GM21723 (cell line): ENCODE results near the gene ASB1.

Source experiments
- ATAC-seq: cut with Tn5 transposase; IDR thresholded peaks from one replicate; pipeline ENCODE4 v1.9.1; 2021; ENCODE audit warnings: mild to moderate bottlenecking, moderate library complexity; ENCODE audit not compliant: unreplicated experiment

The ASB1 gene

DNA sequence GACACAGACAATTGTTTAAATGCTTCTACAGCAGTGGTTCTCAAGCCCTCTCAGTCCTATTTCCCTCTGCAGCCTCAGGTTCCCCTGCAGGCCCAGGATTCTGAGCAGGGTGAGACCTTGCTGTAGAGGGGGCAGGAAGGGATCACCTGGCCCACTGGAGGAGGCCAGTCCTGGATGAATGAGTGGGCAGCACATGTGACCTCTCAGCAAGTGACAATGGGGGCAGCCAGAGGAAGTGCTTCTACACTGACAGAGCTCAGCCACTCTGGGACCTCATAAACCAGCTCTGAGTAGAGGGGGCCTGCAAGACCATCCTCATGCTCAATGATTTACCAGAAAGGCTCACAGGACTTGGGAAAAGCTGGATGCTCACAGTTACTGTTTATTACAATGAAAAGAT lies 63.2 kb downstream of the ASB1 start:
- ATAC-seq = no peak

DNA sequence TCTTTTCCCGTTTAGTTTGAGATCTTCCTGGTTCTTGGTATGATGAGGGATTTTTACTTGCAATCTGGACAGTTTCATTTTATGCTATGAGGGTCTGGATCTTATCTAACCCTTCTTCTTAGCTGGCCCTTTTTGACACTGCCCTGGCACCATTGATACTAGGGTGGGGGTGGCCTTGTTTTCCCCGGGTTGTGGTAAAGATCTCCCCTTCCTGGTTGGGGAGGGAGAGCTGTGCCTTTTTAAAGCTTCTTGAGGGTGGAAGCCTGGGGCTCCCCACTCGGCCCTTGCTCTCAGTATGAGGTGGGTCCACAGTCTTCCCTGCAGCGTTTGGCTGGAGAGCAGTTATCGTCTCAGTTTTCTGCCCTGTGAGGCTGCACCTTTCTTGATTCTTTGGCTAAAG lies 66.1 kb downstream of the ASB1 start:
- no peak for ATAC-seq

DNA sequence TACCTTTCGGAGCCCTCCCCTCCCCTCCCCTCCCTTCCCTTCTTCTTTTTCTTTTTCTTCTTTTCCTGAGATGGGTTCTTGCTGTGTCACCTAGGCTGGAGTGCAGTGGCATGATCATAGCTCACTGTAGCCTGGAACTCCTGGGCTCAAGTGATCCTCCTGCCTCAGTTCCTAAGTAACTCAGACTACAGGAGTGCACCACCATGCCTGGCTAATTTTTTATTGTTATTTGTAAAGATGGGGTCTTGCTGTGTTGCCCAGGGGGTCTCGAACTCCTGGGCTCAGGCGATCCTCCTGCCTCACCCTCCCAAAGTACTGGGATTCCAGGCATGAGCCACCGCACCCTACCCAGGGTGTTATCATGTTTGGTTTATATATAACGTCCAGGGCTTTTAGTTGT lies 66.7 kb downstream of the ASB1 start:
- ATAC-seq = no peak

DNA sequence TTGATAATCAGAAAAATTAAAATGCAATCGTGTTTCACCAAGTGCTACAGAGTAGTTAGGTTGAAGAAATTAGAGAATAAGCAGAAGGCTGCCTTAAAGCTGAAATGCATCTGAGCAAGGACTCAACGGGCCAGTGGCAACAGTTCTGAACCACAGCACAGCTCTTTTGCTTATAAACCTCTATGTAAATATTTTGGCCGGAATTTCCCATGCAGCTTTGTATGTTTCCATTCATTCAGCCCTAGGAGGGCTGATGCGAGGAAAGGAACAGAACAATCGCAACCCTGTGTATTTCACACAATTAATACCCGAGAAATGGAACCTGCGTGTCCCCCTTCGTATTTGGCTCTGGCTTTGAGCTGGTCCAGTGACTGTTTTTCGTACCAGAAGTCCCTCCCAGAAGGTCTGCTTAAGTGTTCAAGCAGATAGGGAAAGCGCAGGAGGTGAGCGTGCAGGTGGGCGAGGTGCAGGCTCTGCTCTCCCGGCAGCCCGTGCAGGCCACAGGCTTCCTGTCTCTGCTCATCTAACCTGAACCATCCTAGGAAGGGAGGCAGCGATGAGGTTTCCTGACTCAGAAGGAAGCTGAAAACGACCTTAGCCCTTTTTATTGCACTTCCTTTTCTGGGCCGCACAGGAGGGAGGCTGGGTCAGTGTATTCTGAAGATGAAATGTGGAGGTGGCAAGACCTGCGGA lies 67.3 kb downstream of the ASB1 start:
- ATAC-seq = peak; percentile 78

DNA sequence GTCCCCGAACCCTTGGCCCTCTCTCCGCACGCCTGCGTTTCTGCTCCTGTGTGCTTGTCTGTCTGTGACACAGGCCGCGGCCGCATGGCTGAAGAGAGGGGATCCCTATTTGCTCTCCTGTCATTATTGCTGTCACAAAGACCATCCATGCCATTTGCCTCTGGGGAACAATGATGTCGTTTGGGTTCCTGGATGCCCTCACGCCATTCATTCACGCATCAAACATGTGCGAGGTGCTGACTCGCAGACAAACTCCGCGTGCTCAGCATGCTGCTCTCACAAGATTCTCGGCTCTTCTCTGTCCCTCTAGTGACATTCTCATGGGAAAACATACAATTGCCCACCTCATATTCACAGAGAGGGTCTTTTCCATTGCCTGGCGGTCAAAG lies 67.8 kb downstream of the ASB1 start:
- ATAC-seq = no peak

DNA sequence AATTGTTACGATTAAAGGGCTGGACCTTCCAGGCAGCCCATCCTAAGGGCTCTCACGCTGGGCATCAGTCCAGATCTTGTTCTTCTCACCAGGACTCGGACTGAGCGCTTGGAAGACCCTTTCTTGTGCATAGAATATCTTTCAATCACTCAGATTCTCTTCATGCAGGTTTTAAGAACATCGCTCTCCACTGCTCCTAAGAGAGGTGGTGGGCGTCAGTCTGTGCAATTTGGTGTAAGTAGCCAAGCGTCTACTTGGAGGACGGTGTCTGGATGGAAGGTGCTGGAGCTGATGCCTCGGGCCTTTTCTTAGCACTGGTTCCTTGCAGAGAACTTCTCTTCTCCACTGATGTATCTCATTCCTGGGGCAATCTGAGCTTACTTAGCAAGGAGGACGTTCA lies 68.7 kb downstream of the ASB1 start:
- ATAC-seq = no peak

DNA sequence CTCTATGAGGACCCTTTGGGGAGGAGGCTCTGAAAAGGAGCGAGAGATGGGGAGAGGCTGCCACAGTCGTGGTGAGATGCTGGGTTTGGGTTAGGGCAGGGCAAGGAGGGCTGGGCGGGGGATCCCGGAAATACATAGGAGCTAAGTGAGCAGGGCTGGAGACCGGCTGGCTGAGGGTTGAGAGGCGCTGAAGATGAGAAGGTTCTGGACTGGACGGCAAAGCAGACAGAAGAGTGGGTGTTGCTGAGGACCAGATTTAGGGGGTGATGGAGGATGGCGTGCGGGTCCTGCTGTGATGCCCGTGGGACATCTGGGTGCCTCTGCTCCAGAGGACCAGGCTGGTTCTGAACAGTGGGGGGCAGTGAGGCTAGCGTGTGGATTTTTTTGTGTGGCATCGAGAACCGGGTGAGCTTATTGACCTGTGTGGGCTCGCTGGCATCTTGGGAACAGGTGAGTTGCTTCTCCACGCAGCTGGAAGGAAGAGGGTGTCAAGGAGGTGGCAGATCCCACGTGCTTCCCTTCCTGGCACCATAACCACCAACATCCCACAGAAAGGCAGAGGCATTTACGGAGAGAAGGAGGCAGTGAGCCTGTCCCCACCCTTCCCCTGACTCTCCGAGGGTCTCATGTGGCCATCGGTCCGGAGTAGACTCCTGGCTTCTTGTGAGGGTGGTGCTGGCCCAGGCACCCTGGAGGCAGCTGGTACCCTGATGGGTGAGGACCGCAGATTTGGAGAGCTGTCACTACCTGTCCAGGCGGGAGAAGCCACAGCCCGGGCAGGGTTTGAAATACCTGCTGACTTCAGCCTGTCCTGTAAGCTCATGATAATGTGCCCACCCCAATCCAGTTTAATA lies 70.3 kb downstream of the ASB1 start:
- no peak for ATAC-seq

DNA sequence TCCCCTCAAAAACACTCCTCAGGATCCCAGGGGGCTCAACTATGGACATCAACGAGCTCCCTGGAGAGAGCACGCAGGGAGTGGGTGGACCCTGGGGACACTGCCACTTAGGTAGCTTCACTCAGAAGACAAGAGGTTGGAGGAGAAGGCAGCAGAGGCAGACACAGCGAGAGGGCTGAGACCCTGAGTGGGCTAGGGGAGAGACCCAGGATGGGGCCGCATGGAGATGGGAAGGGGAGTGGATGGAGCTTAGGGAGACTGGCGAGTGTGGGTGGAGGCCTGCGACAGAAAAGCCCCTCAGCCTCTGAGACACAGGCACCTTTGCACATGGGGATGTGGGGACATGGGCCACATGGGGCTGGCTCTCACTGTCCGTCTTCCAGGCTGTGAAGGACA lies 70.9 kb downstream of the ASB1 start:
- no peak for ATAC-seq

DNA sequence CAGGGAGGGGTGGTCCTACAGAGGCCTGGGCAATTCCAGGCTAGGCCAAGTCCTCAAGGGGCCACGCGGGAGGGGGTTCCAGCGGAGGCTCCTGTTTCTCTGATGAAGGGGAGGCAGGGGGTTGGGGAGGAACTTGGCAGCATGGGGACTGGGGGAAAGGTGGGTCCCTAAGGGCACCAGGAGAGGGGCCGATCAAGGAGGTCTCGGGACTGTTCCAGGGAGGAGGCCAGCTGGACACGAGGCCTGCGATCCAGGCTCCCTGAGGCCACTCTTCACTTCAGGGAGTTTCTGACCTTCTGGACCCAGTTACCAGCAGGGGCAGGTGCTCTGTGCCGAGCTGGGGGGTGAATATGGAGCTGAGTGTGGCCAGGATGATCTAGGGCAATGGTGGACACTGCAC lies 71.5 kb downstream of the ASB1 start:
- no peak for ATAC-seq

DNA sequence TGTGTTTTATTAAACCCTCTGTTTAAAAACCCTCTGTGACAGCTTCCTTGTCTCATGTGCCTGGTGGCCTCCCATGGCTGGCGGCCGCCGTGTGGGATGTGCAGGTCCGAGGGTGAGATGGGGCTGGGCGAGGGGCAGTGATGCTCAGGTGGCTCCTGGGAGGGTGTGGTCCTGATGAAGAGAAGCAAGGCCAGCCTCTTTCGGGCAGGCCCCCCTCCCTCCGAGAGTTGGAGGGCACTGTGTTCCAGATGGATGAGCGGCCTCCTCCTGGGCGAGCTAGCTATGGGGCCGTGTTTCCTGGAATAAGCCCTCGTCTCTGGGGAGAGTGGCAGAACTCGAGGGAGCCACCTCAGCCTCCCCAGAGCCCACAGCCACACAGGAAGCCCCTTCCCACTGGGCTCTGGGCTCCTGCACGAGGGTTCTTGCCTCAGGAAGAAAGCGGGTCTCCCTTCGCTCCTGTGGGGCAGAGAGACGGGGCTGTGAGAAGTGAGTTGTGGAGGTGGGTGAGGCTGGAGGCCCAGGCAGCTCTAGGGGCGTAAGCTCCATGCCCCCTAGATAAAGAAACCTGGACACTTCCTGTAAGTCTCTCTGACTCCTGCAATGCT lies 72.1 kb downstream of the ASB1 start:
- ATAC-seq = no peak

DNA sequence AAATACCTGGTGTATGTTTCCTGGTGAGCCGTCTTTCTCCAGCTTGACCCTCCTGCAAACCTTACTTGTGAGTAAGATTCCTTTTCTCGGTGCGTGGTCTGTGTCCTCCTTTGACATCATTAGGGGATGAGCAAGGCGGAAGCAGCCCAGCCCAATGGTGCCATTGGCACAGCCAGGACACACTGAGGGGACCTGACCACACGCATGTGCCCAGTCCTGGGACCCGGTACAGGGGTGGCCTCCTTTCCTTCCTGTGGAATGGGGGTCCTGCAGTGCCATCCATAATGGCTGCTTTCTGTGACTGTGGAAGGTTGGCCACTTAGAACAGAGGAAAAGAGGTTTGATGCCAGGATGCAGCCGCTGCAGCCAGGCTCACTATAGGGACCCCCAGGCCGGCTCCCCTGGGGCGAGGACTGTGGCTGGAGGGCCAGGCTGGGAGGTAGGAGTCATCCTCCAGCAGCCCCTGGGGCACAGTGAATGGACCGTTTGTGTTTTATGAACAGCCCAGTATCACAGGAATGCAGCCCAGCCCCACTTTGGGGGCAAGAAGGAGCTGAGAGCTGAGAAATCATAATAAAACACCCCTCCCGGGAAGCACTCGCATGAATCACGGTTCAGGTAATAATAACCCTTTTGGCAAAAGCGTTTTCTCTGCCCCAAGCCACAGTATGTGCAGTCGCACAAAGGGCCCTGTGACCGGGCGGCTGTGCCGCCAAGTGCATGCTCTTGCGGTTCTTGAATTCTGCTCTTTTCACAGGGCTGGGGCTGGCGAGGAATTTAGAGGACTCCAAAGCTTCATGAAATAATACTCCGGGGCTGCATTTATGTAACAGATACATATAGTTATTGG lies 73.2 kb downstream of the ASB1 start:
- no peak for ATAC-seq

DNA sequence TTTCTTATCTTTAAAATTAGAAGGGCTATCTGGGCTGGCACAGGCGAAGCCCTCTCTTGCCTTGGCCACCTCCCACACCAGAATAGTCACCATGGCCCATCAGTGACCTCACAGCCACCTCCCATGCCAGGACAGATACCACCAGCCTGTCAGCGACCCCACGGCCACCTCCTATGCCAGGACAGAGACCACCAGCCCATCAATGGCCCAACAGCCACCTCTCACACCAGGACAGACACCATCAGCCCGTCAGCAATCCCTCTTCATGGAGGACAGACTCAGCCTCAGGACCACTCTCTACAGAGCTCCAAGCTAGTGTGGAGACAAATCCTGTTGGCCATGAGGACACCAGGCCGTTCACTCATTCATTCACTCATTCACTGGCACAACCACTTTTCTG lies 74.6 kb downstream of the ASB1 start:
- ATAC-seq = no peak
